ENCODE measurements around the gene DAB2IP.

The DAB2IP gene

DNA sequence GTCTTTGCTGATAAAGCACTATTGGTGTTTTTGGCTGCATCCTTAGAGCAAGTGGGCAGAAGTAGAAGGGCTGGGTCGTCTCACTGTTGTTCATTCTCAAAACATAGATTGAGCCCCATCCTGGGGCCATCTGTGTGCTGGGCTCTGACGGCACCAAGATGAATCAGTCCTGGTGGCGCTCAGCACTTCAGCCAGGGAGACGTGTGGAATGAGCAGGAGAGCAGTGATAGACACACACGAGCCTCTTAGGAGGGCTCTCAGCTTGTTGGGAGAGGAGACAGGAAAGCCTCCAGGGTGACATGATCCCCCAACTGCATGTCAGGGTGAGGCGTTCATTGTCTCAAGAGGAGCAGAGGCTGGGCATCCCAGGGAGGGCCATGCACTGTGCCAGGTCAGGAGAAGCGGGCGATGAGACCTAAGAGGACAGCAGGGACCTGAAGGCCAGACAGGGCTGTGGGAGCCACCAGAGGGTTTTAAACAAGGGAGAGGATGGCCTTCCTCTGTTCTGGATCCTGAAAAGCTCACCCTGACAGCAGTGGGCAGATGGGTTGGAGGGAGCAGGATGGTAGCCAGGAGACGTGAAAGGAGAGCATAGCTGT lies 115.8 kb downstream of the DAB2IP start:
- DNase-seq: no peak

- DNase-seq: no peak
Measured at GRCh38 chr9:121768416-121769015, 117.1 kb downstream of the DAB2IP start.

- no peak for DNase-seq
Measured at GRCh38 chr9:121769939-121770338, 118.5 kb downstream of the DAB2IP start.

- no peak for DNase-seq
Measured at GRCh38 chr9:121770415-121771273, 119.2 kb downstream of the DAB2IP start.

- DNase-seq: no peak
Measured at GRCh38 chr9:121771418-121771817, 120.0 kb downstream of the DAB2IP start.

GRCh38 chr9:121771851-121772599 lies 120.6 kb downstream of the DAB2IP start:
- no peak for DNase-seq

GRCh38 chr9:121772600-121773285 lies 121.3 kb downstream of the DAB2IP start:
- no peak for DNase-seq

DNA sequence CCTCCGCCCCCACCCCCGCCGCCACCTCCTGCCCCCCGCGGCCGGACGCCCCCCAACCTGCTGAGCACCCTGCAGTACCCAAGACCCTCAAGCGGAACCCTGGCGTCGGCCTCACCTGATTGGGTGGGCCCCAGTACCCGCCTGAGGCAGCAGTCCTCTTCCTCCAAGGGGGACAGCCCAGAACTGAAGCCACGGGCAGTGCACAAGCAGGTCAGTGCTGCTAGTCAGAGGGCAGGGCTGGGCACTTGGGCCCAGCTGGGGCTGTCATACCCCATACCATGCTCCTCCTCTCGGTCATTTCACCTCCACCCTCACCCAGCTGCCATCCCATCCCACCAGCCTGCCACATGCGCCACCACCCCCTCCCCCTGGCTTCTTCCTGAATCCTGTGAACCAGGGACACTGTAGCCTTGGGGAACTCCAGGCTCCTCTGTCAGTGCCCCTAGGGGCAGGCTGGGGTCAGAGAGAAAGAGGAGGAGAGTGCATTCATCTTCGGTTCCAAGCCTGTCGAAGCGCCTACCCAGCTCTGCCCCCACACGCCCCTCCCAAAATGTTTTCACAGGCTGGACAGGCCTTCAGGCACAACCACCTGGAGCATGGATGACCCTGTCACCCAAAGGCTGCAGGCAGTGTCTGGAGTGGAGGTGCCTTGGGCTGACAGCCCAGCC lies 122.0 kb downstream of the DAB2IP start:
- DNase-seq: no peak

GRCh38 chr9:121773954-121774714 lies 122.7 kb downstream of the DAB2IP start:
- DNase-seq: no peak

DNA sequence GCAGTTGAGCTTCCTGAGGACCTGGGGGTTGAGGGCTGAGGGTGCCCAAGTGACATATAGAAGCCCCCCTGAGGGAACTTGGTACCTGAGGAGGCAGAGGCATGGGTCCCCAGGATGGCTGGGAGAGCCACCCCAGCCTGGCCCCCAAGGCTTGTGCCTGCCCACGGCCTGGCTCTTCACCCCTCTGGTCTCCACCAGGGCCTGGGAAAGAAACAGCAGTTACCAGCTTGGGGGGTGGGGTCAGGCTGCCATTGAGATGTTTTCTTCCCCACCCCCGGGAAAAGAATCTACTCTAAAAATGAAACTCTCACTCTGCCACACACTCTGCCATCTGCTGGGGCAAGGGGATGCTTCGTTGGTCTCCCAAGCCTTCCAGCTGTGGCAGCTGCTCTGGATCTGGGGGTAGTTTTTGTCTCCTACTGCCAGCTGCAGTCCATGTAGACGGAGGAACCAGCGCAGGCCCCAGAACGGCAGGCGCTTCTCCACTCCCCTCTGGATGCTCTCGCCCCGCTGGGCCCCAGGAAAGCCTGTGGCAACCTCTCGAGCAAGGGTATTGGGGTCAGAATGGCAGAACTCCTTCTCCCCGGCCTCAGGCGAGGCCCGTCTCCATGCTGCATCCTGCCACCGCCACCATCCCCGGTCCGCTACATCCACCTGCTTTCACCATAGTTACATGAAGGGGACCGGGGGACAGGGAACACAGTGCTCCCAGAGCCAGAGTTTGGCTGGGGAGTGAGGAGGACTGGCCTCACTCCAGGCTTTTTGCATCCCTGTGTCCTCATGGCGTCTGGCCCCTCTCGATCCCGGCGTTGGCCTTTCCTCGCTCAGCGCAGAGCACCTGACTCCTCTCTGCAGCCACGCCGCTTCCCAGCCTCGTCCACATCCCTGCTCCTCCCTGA lies 123.5 kb downstream of the DAB2IP start:
- DNase-seq: no peak

DNA sequence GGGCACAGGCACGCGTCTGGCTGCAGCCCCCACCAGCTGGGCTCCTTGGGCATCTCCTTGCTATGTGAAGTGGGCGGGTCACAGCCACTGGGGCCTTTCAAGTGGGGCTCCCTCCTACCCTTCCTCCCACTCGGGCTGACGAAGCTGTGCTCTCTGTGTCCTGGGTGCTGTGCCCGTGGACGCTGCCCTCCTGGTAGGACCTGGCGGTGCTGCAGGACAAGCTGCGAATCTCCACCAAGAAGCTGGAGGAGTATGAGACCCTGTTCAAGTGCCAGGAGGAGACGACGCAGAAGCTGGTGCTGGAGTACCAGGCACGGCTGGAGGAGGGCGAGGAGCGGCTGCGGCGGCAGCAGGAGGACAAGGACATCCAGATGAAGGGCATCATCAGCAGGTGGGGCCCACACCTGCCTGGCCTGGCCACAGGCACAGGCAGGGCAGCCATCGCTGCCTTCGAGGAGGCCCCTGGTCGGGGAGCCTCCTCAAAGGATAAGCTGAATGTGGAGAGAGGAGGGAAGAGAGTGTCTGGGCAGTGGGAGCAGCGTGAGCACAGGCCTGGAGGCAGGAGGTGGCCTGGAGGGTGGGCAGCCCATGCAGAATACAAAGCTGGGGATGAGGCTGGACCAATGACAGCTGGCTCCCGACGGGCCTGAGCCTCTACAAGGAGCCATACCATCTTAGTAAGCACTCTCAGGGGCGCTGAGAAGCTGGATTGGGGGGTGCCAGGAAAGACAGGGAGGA lies 124.7 kb downstream of the DAB2IP start:
- DNase-seq: no peak

DNA sequence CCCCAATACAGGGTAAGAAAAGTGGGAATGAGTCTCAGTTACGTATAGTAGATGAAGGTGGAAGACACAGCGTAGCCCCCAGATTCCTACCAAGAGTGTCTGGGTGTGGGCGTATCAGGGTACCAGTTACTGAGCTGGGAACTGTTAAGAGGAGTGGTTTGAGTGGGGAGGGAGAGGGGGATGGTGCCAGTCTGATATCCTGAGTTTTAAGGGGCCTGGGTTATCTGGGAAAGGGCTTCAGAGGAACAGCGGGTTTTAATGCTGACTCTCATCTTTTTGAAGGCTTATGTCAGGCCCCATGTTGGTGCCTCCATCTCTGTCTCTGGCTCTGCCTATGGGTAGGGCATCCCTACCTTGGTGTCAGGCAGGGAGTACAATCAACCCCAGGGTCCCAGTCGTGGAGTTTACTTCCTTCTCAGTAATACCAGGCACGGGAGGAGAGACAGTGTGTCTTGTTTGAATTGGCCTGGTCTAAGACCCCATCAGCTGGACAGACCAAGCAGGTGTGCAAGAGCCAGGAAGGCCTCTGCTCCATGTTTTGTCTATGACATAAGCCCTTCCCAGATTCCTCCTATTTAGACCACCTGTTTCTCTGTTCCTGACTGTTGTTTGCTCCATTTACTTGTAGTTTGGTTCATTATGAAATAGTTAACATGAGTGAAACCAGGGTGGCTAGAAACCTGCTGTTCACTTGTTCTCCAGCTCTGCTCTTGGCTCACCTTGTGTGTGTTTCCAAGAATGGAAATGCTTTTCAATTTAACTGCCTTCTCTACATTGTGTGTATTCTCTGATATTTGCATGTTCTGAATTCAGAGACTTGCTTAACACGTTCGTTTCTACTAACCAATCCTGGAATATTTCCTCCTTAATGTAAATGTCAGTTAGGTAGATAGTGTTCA lies 125.6 kb downstream of the DAB2IP start:
- DNase-seq: no peak

GRCh38 chr9:121778252-121779225 lies 127.1 kb downstream of the DAB2IP start:
- DNase-seq: no peak

- no peak for DNase-seq
Measured at GRCh38 chr9:121779381-121780117, 128.1 kb downstream of the DAB2IP start.

DNA sequence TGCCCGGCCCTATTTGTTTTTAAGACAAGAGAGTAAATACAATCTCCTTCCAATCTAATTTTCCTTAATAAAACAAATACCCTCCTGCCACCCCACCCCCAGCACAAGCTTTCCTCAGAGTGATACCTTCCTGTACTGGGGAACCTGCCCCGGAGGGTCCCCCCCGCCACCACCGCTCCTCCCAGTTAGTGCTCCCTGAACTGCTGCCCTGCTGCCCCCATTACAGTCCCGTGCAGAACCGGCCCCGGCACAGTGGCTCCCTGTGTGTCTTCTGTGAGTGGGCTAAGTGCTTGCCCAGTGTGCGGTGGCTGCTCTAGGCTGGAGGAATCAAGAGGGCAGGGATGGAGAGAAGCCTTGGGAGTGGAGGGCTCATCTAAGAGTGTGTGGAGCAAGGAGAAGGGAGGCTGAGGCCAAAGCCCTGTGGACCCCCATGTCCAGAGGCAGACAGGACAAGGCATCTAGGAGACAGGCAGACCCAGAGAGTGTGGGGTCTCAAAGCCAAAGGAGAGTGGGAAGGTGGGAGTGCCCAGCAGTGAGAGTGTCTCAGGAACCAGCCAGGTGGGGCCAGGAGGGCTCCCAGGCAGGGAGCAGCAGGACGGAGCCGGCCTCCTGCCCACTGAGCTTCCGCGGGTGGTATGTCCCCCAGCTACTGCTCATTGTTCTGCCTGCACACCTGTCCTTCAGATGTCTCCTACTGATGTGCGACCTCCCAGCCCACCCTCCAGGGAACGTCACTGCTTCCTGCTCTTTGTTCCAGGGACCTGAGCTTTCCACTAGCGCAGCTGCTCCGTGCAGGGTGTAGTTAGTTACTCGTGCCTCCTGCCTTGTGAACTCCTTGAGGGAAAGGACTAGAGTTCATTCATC lies 129.0 kb downstream of the DAB2IP start:
- DNase-seq: no peak

All from activated T-cell treated with anti-CD3 and anti-CD28 coated beads, Interleukin-2, amount 50 U/mL, for 48 hours (primary cell).